ENCODE data around the gene STRN. TPM values are rescaled to one million over a fixed set of nuclear protein-coding genes. Genes with fewer than 3 reads are reported as not detected.
"Not testable (repeated sequence)": the region's sequence is repeated elsewhere in the genome, so short reads cannot be mapped to it uniquely, and the experiment has no call there.

Gene STRN
- total RNA-seq, 2 donors from 2014 or later, result 7.3 to 12.7 TPM

GRCh38 chr2:36941867-36942266, 24.5 kb downstream of the STRN start:
- no peaks in the 10 kb centered on the region for H3K4me1 ChIP-seq
- no peaks in the 10 kb centered on the region for H3K9me3 ChIP-seq
- no peak overlapping the region for H3K27ac ChIP-seq
- DNase-seq, result no peak
- ATAC-seq, result no peak
- no peak for TF ChIP-seq CTCF (IDR thresholded peaks at IDR 0.05)
- TF ChIP-seq POLR2A (IDR thresholded peaks at IDR 0.05), result no peak
- H3K4me3 ChIP-seq, result no peak overlapping the region
- H3K36me3 ChIP-seq (replicated peaks in 1 of 2; ENCODE audit: insufficient read depth in 1 of 2, low read depth in 2 of 2), result no peaks in the 10 kb centered on the region
- intact Hi-C loops (cut with DNase I), result no loop called here
- WGBS, 2 donors, result 90 to 95% methylated on average over 4 of the region's 4 CpGs
- H3K27me3 ChIP-seq, result no peaks in the 10 kb centered on the region

GRCh38 chr2:36936526-36936925, 29.8 kb downstream of the STRN start:
- DNase-seq; H3K9me3 ChIP-seq; H3K27ac ChIP-seq; H3K4me1 ChIP-seq; H3K36me3 ChIP-seq (replicated peaks in 1 of 2; ENCODE audit: insufficient read depth in 1 of 2, low read depth in 2 of 2); intact Hi-C loops (cut with DNase I); ATAC-seq; H3K4me3 ChIP-seq; H3K27me3 ChIP-seq: not testable (repeated sequence)

- H3K9me3 ChIP-seq; H3K36me3 ChIP-seq (replicated peaks in 1 of 2; ENCODE audit: insufficient read depth in 1 of 2, low read depth in 2 of 2); H3K27me3 ChIP-seq; H3K4me3 ChIP-seq; ATAC-seq; intact Hi-C loops (cut with DNase I); DNase-seq: not testable (repeated sequence)
- Histone ChIP-seq H3K27ac (peak overlapping the region in 3 of 4 donors; percentile 23 to 75 (median 59)), H3K4me1 (peaks cover 19% of the 10 kb centered on the region)
- 91 to 95% methylated on average over 6 of the region's 6 CpGs for WGBS, 2 donors
Measured at GRCh38 chr2:36931688-36932087, 34.6 kb downstream of the STRN start.

- H3K27me3 ChIP-seq; H3K9me3 ChIP-seq; intact Hi-C loops (cut with DNase I); H3K4me3 ChIP-seq; H3K36me3 ChIP-seq (replicated peaks in 1 of 2; ENCODE audit: insufficient read depth in 1 of 2, low read depth in 2 of 2): not testable (repeated sequence)
- H3K27ac ChIP-seq, result peak overlapping the region; percentile 36 to 75 (median 55)
- DNase-seq (peak in 2 of 4 donors; percentile 10 to 17), ATAC-seq (peak; percentile 21)
- WGBS, 2 donors, result 41 to 51% methylated on average over 7 of the region's 7 CpGs
- H3K4me1 ChIP-seq, result peaks cover 19% of the 10 kb centered on the region
Measured at GRCh38 chr2:36930787-36931410, 35.4 kb downstream of the STRN start.

- ATAC-seq; H3K4me3 ChIP-seq; H3K27ac ChIP-seq; DNase-seq; intact Hi-C loops (cut with DNase I); H3K27me3 ChIP-seq; H3K36me3 ChIP-seq (replicated peaks in 1 of 2; ENCODE audit: insufficient read depth in 1 of 2, low read depth in 2 of 2); H3K9me3 ChIP-seq: not testable (repeated sequence)
- peaks cover 15% of the 10 kb centered on the region for H3K4me1 ChIP-seq
- 51 to 53% methylated on average over 5 of the region's 5 CpGs for WGBS, 2 donors
Measured at GRCh38 chr2:36926175-36927132, 39.9 kb downstream of the STRN start.

- H3K4me1 ChIP-seq; intact Hi-C loops (cut with DNase I); DNase-seq; ATAC-seq; H3K9me3 ChIP-seq; H3K27ac ChIP-seq; H3K36me3 ChIP-seq (replicated peaks in 1 of 2; ENCODE audit: insufficient read depth in 1 of 2, low read depth in 2 of 2); H3K27me3 ChIP-seq; H3K4me3 ChIP-seq: not testable (repeated sequence)
- WGBS, 2 donors, result 98% methylated on average over 10 of the region's 10 CpGs
Measured at GRCh38 chr2:36922629-36923028, 43.7 kb downstream of the STRN start.

GRCh38 chr2:36921984-36922383, 44.4 kb downstream of the STRN start:
- Histone ChIP-seq H3K4me3 (no peak overlapping the region), H3K36me3 (replicated peaks in 1 of 2; ENCODE audit: insufficient read depth in 1 of 2, low read depth in 2 of 2) (no peaks in the 10 kb centered on the region), H3K9me3 (no peaks in the 10 kb centered on the region), H3K4me1 (no peaks in the 10 kb centered on the region), H3K27ac (no peak overlapping the region), H3K27me3 (no peaks in the 10 kb centered on the region)
- DNase-seq, result no peak
- WGBS, 2 donors, result 75 to 90% methylated on average over 2 to 3 of the region's 3 CpGs
- no peak for TF ChIP-seq POLR2A (IDR thresholded peaks at IDR 0.05)
- TF ChIP-seq CTCF (IDR thresholded peaks at IDR 0.05), result no peak
- ATAC-seq, result no peak
- intact Hi-C loops (cut with DNase I), result no loop called here
